ENCODE results near the gene PCBP3.
"Not testable (repeated sequence)": the region's sequence is repeated elsewhere in the genome, so short reads cannot be mapped to it uniquely, and the experiment has no call there.

PCBP3 gene

DNA sequence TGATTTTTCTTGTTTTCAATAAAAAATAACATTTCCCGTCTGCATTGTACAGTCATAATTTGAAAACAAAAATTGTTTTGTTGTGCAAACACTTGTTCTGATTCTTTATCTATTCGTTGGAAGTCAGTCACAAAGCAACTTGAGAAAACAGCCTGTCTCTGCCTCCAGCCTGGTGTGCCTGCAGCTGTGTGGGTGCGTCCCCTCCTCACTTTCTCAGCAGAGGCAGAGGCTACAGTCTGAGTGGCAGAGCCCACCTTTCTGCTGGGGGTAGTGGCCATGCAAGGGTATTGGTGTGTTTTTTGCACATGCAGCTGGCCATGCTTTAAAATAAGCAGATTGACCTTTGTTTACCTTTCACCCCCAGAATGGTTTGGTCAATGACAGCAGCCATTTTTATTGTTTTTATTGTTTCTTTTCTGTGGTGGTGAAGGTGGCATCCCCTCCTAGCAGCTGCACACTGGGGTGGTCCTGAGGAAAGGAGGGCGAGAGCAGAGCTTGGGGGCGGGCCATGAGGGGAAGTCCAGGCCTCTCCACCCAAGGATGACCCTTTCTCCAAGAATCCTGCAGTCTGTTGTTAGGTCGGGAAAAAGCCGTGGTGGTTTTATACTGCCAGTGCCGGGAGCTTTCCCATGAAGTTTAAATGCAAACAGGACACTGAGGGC, 159.6 kb downstream of the PCBP3 start:
- Histone ChIP-seq H3K27me3 (ENCODE audit: insufficient read depth, low read length) (no peaks in the 10 kb centered on the region), H3K36me3 (ENCODE audit: insufficient read depth, low read depth, low read length) (no peaks in the 10 kb centered on the region), H3K9ac (ENCODE audit: low read depth, low read length) (no peak overlapping the region), H3K9me3 (ENCODE audit: insufficient read depth, low read depth, low read length) (no peaks in the 10 kb centered on the region), H3K4me3 (ENCODE audit: low read length) (no peak overlapping the region), H3K27ac (ENCODE audit: low read length) (no peak overlapping the region), H3K4me1 (ENCODE audit: insufficient read depth, low read length) (no peaks in the 10 kb centered on the region)

DNA sequence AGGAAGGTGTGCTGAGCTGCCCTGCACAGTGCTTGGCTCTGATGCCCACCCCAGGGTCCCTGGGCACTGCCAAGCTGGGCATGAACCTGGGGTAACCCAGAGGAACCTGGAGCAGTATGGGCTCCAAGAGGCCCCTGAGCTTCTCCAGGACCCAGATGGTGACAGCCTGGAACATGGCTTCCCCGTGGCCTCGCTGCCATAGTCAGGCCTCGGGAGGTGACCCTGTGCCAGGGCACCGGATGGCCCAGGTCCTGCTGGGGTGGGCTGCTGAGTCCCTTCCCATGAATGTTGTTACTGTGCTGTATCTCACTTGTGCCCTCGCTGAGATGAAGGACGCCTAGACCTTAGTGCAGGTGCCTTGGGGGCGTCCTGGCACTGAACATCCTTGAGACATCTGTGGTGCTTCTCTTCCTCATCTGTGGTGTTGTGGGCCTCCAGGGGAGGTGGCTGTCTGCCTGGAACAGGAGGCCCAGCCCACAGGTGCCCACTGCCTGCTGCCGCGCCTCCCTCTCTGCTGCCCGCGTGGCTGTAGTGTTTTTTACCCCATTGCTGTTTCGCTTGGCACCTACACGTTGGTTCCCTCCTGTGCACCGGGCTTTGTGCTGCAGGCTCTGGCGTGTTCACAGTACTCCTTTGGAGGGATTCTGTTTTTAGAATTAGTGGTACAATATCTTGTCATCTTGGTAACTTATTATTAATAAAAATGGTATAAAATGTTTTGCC, 160.3 kb downstream of the PCBP3 start:
- no peaks in the 10 kb centered on the region for H3K27me3 ChIP-seq (ENCODE audit: insufficient read depth, low read length)
- H3K27ac ChIP-seq (ENCODE audit: low read length) = no peak overlapping the region
- H3K36me3 ChIP-seq (ENCODE audit: insufficient read depth, low read depth, low read length) = no peaks in the 10 kb centered on the region
- H3K4me3 ChIP-seq (ENCODE audit: low read length) = no peak overlapping the region
- H3K9ac ChIP-seq (ENCODE audit: low read depth, low read length) = no peak overlapping the region
- H3K4me1 ChIP-seq (ENCODE audit: insufficient read depth, low read length) = no peaks in the 10 kb centered on the region
- H3K9me3 ChIP-seq (ENCODE audit: insufficient read depth, low read depth, low read length) = no peaks in the 10 kb centered on the region

DNA sequence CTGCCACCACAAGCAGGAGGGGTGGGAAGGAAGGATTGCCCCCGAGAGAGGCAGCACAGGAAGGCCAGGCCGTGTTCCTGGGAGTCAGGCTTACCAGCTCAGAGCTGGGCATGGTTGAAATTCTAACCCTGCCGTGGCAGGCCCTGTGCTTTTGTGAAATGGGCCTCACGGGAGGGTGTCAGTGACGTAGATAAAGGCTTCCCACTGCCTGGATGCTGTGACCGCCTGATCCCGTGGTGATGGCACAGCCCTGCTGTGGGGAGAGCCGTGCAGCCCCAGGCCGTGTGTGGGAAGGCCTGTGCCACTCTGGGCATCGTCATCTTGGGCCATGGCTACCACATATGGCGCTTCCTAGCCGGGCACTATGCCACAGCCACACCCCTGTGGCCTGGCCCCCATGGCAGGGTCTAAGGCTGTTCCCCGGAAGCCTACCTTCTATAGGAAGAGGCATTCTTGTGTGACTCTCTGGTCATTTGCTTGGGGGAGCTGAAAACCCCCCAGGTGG, 161.3 kb downstream of the PCBP3 start:
- H3K27ac ChIP-seq (ENCODE audit: low read length) = no peak overlapping the region
- H3K27me3 ChIP-seq (ENCODE audit: insufficient read depth, low read length) = no peaks in the 10 kb centered on the region
- no peak overlapping the region for H3K4me3 ChIP-seq (ENCODE audit: low read length)
- H3K9ac ChIP-seq (ENCODE audit: low read depth, low read length) = no peak overlapping the region
- no peaks in the 10 kb centered on the region for H3K9me3 ChIP-seq (ENCODE audit: insufficient read depth, low read depth, low read length)
- H3K4me1 ChIP-seq (ENCODE audit: insufficient read depth, low read length) = no peaks in the 10 kb centered on the region
- no peaks in the 10 kb centered on the region for H3K36me3 ChIP-seq (ENCODE audit: insufficient read depth, low read depth, low read length)

DNA sequence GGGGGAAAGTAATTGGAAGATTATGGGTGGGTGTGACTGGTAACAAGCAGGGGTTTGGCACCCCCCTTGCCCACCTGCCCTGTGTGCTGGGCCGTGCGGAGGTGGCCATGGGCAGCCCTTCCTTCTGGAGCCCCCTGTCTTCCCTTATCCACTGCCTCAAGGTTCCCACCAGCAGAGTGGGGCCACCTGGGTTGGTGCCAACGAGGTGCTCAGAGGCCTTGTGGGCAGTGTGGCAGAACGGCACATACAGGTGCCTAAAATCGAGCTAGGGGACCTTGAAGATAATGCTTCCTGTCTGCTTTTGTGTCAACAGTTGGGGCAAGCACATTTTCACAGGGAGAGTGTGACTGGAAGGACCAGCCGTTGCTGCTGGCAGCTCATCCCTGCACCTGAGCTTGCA, 161.8 kb downstream of the PCBP3 start:
- Histone ChIP-seq H3K9me3 (ENCODE audit: insufficient read depth, low read depth, low read length) (no peaks in the 10 kb centered on the region), H3K27ac (ENCODE audit: low read length) (no peak overlapping the region), H3K27me3 (ENCODE audit: insufficient read depth, low read length) (no peaks in the 10 kb centered on the region), H3K4me3 (ENCODE audit: low read length) (no peak overlapping the region), H3K4me1 (ENCODE audit: insufficient read depth, low read length) (no peaks in the 10 kb centered on the region), H3K36me3 (ENCODE audit: insufficient read depth, low read depth, low read length) (no peaks in the 10 kb centered on the region), H3K9ac (ENCODE audit: low read depth, low read length) (no peak overlapping the region)

DNA sequence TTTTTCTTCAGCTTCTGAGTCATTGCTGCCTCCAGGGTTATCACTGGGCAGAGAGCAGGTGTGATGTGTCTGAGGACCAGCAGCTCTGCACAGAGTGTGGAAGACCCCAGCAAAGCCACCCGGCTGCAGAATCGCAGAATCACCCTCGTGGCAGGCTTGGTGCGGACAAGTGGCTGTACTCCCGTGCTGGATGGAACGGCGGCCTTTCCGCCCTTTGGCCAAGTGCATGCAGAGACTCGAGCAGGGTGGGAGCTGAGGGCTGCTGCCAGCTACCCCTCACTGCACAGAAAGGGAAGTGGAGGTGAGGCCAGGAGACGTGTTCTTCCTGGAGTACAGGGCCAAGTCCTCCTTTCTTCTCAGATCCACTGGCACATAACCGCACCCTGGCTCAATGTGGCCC, 162.5 kb downstream of the PCBP3 start:
- H3K9ac ChIP-seq (ENCODE audit: low read depth, low read length) = no peak overlapping the region
- H3K9me3 ChIP-seq (ENCODE audit: insufficient read depth, low read depth, low read length) = no peaks in the 10 kb centered on the region
- H3K27me3 ChIP-seq (ENCODE audit: insufficient read depth, low read length) = no peaks in the 10 kb centered on the region
- H3K27ac ChIP-seq (ENCODE audit: low read length) = no peak overlapping the region
- H3K4me3 ChIP-seq (ENCODE audit: low read length) = no peak overlapping the region
- H3K4me1 ChIP-seq (ENCODE audit: insufficient read depth, low read length) = no peaks in the 10 kb centered on the region
- H3K36me3 ChIP-seq (ENCODE audit: insufficient read depth, low read depth, low read length) = no peaks in the 10 kb centered on the region

DNA sequence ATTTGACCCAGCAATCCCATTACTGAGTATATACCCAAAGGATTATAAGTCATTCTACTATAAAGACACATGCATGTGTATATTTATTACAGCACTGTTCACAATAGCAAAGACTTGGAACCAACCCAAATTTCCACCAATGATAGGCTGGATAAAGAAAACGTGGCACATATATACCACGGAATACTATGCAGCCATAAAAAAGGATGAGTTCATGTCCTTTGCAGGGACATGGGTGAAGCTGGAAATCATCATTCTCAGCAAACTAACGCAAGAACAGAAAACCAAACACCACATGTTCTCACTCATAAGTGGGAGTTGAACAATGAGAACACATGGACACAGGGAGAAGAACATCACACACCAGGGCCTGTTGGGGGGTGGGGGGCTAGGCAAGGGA, 165.1 kb downstream of the PCBP3 start:
- not testable (repeated sequence) for H3K9me3 ChIP-seq (ENCODE audit: insufficient read depth, low read depth, low read length); H3K36me3 ChIP-seq (ENCODE audit: insufficient read depth, low read depth, low read length); H3K27me3 ChIP-seq (ENCODE audit: insufficient read depth, low read length); H3K4me3 ChIP-seq (ENCODE audit: low read length); H3K4me1 ChIP-seq (ENCODE audit: insufficient read depth, low read length); H3K9ac ChIP-seq (ENCODE audit: low read depth, low read length); H3K27ac ChIP-seq (ENCODE audit: low read length)

DNA sequence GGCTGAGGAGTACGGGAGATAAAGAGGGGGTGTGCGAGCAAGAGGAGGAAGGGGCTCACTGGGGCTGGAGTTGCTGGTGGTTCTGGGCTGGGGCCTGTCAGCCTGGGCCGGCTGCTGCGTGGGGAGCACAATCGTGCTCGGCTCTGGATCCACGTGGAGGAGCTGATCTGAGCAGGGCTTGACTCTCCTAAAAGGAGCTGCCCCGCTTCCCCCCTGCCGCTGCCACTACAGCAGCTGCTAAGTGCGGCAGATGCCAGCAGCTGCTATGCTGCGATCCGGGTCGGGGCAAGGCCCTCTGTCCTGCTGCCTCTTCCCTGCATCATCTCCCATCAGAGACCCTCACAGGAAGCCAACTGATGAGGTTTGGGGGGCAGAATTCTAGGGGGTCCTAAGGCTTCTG, 165.9 kb downstream of the PCBP3 start:
- Histone ChIP-seq H3K4me3 (ENCODE audit: low read length) (no peak overlapping the region), H3K27me3 (ENCODE audit: insufficient read depth, low read length) (no peaks in the 10 kb centered on the region), H3K36me3 (ENCODE audit: insufficient read depth, low read depth, low read length) (no peaks in the 10 kb centered on the region), H3K9me3 (ENCODE audit: insufficient read depth, low read depth, low read length) (no peaks in the 10 kb centered on the region), H3K4me1 (ENCODE audit: insufficient read depth, low read length) (no peaks in the 10 kb centered on the region), H3K27ac (ENCODE audit: low read length) (no peak overlapping the region), H3K9ac (ENCODE audit: low read depth, low read length) (no peak overlapping the region)

DNA sequence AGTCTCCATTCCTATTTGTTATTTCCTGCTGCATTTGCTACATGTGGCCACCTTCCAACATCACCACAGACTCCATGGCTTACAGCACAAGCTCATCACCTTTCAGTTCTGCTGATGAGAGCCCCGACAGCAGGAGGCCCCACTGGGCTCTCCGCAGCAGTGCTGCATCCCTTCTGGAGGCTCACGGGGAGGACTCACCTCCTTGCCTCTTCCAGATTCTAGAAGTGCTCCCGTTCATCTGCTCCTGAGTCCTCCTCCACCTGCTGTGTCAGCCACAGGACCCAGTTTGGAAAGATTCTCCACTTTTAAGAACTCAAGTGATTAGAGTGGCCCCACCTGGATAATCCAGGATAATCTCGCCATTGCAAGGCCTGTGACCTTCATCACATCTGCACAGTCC, 167.6 kb downstream of the PCBP3 start:
- H3K4me1 ChIP-seq (ENCODE audit: insufficient read depth, low read length) = no peaks in the 10 kb centered on the region
- H3K27ac ChIP-seq (ENCODE audit: low read length) = no peak overlapping the region
- H3K4me3 ChIP-seq (ENCODE audit: low read length) = no peak overlapping the region
- no peaks in the 10 kb centered on the region for H3K27me3 ChIP-seq (ENCODE audit: insufficient read depth, low read length)
- no peaks in the 10 kb centered on the region for H3K36me3 ChIP-seq (ENCODE audit: insufficient read depth, low read depth, low read length)
- no peak overlapping the region for H3K9ac ChIP-seq (ENCODE audit: low read depth, low read length)
- H3K9me3 ChIP-seq (ENCODE audit: insufficient read depth, low read depth, low read length) = no peaks in the 10 kb centered on the region

DNA sequence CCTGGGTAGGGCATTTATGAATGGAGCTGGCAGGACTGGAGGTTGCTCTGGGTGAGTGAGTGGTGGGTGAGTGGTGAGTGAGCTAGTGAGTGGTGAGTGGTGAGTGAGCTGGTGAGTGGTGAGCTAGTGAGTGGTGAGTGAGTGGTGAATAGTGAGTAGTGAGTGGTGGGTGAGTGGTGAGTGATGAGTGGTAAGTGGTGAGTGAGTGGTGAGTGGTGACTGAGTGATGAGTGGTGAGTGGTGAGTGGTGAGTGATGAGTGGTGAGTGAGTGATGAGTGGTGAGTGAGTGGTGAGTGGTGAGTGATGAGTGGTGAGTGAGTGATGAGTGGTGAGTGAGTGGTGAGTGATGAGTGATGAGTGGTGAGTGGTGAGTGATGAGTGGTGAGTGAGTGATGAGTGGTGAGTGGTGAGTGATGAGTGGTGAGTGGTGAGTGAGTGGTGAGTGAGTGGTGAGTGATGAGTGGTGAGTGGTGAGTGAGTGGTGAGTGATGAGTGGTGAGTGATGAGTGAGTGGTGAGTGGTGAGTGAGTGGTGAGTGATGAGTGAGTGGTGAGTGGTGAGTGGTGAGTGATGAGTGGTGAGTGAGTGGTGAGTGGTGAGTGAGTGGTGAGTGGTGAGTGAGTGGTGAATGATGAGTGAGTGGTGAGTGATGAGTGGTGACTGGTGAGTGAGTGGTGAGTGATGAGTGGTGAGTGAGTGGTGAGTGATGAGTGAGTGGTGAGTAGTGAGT, 170.8 kb downstream of the PCBP3 start:
- H3K4me3 ChIP-seq (ENCODE audit: low read length); H3K36me3 ChIP-seq (ENCODE audit: insufficient read depth, low read depth, low read length); H3K4me1 ChIP-seq (ENCODE audit: insufficient read depth, low read length); H3K9ac ChIP-seq (ENCODE audit: low read depth, low read length); H3K9me3 ChIP-seq (ENCODE audit: insufficient read depth, low read depth, low read length); H3K27ac ChIP-seq (ENCODE audit: low read length); H3K27me3 ChIP-seq (ENCODE audit: insufficient read depth, low read length): not testable (repeated sequence)

DNA sequence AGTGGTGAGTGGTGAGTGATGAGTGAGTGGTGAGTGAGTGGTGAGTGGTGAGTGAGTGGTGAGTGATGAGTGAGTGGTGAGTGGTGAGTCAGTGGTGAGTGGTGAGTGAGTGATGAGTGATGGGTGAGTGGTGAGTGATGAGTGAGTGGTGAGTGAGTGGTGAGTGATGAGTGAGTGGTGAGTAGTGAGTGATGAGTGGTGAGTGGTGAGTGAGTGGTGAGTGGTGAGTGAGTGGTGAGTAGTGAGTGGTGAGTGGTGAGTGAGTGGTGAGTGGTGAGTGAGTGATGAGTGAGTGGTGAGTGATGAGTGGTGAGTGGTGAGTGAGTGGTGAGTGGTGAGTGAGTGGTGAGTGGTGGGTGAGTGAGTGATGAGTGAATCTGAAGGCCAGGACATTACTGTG, 172.3 kb downstream of the PCBP3 start:
- H3K4me1 ChIP-seq (ENCODE audit: insufficient read depth, low read length); H3K27ac ChIP-seq (ENCODE audit: low read length); H3K36me3 ChIP-seq (ENCODE audit: insufficient read depth, low read depth, low read length); H3K4me3 ChIP-seq (ENCODE audit: low read length); H3K9ac ChIP-seq (ENCODE audit: low read depth, low read length); H3K27me3 ChIP-seq (ENCODE audit: insufficient read depth, low read length); H3K9me3 ChIP-seq (ENCODE audit: insufficient read depth, low read depth, low read length): not testable (repeated sequence)

DNA sequence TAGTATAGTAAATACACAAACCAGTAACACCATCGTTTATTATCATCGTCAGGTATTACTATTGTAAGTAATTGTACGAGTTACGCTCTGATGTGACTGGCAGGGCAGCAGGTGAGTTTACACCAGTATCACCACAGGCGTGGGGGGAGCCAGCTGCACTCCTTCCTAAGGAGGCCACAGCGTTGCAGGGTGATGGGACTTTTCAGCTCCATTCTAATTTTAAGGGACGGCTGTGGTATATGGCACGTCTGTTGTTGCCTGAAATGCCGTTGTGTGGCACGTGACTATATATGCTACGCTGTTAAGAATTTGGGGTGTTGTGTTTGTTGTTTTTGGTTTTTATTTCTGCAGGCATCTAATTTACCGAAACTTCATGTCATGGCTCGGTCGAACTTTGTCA, 173.3 kb downstream of the PCBP3 start:
- H3K4me1 ChIP-seq (ENCODE audit: insufficient read depth, low read length) = no peaks in the 10 kb centered on the region; the same call in 1 of the 2 replicates
- H3K4me3 ChIP-seq (ENCODE audit: low read length) = no peak overlapping the region
- no peak overlapping the region for H3K27ac ChIP-seq (ENCODE audit: low read length)
- H3K9ac ChIP-seq (ENCODE audit: low read depth, low read length) = no peak overlapping the region
- no peaks in the 10 kb centered on the region for H3K27me3 ChIP-seq (ENCODE audit: insufficient read depth, low read length)
- no peaks in the 10 kb centered on the region for H3K36me3 ChIP-seq (ENCODE audit: insufficient read depth, low read depth, low read length)
- H3K9me3 ChIP-seq (ENCODE audit: insufficient read depth, low read depth, low read length) = no peaks in the 10 kb centered on the region

DNA sequence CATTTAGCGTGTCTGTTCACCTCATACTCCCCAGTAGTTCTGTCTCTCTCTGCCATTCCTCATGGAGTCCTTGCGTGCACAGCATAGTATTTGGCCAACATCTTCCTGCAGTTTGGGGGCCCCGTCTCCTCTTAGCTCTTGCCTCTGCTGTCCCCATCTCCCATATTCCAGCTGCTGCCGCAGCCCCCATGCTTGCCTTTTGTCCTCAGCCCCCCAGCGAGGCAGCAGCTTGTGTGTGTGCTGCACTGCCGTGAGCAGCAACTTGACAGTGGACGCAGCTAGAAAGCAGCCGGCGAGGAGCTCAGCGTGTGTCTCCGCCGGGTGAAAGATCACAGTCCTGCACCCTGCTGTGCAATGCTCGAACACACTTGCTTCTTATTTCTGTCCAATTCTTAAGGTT, 173.8 kb downstream of the PCBP3 start:
- no peak overlapping the region for H3K4me3 ChIP-seq (ENCODE audit: low read length)
- H3K4me1 ChIP-seq (ENCODE audit: insufficient read depth, low read length) = no peaks in the 10 kb centered on the region; the same call in 1 of the 2 replicates
- H3K27ac ChIP-seq (ENCODE audit: low read length) = no peak overlapping the region
- H3K9me3 ChIP-seq (ENCODE audit: insufficient read depth, low read depth, low read length) = no peaks in the 10 kb centered on the region
- no peaks in the 10 kb centered on the region for H3K27me3 ChIP-seq (ENCODE audit: insufficient read depth, low read length)
- H3K36me3 ChIP-seq (ENCODE audit: insufficient read depth, low read depth, low read length) = no peaks in the 10 kb centered on the region
- no peak overlapping the region for H3K9ac ChIP-seq (ENCODE audit: low read depth, low read length)
